GM23338 (cell line): ENCODE measurements around the gene AMIGO1. TPM values are rescaled to one million over a fixed set of nuclear protein-coding genes. Genes with fewer than 3 reads are reported as not detected.

Experiments
- ATAC-seq: fragments of 200-7000 bp; cut with Tn5 transposase; 3 replicates; pipeline ENCODE4 v1.9.1; 2020
- DNase-seq: peaks from one replicate; pipeline ENCODE4 v3.0.0-alpha.2; 2015; ENCODE audit warnings: low spot score
- H2AFZ ChIP-seq: fragments of 200-600 bp; sonication (generic); 2 replicates; pipeline ENCODE4 v1.8.0; 2016; ENCODE audit warnings: antibody characterized with exemption, mild to moderate bottlenecking, moderate library complexity
- H3F3A ChIP-seq: fragments of 200-600 bp; sonication (generic); replicated peaks from 2 replicates; pipeline ENCODE4 v1.8.0; 2017; ENCODE audit warnings: antibody characterized with exemption, mixed run types, low read depth
- H3K27ac ChIP-seq: fragments of 200-600 bp; sonication (generic); 2 replicates; pipeline ENCODE4 v1.6.1; 2016; ENCODE audit warnings: low read depth
- H3K27me3 ChIP-seq: fragments of 200-600 bp; sonication (generic); 2 replicates; pipeline ENCODE4 v1.8.0; 2016; ENCODE audit warnings: mild to moderate bottlenecking, mixed run types, moderate library complexity; ENCODE audit not compliant: insufficient read depth
- H3K36me3 ChIP-seq: fragments of 200-600 bp; sonication (generic); 2 replicates; pipeline ENCODE4 v1.8.0; 2016; ENCODE audit warnings: mild to moderate bottlenecking; ENCODE audit not compliant: insufficient read depth
- H3K4me1 ChIP-seq: fragments of 200-600 bp; sonication (generic); 2 replicates; pipeline ENCODE4 v1.8.0; 2016; ENCODE audit warnings: mild to moderate bottlenecking, moderate library complexity; ENCODE audit not compliant: insufficient read depth
- H3K4me2 ChIP-seq: fragments of 200-600 bp; sonication (generic); 2 replicates; pipeline ENCODE4 v1.7.1; 2017; ENCODE audit warnings: mixed run types
- H3K4me3 ChIP-seq: fragments of 200-600 bp; sonication (generic); 2 replicates; pipeline ENCODE4 v1.6.1; 2016; ENCODE audit warnings: mixed run types
- H3K79me2 ChIP-seq: fragments of 200-600 bp; sonication (generic); replicated peaks from 2 replicates; pipeline ENCODE4 v1.8.0; 2017; ENCODE audit warnings: mild to moderate bottlenecking; ENCODE audit not compliant: insufficient read depth
- H3K9me2 ChIP-seq: fragments of 200-600 bp; sonication (generic); 2 replicates; pipeline ENCODE4 v1.8.0; 2017; ENCODE audit not compliant: insufficient read depth
- H4K20me1 ChIP-seq: fragments of 200-600 bp; sonication (generic); replicated peaks from 2 replicates; pipeline ENCODE4 v1.8.0; 2017; ENCODE audit warnings: mild to moderate bottlenecking; ENCODE audit not compliant: insufficient read depth
- H3K27ac Mint-ChIP-seq: 2 replicates; pipeline ENCODE4 v1.8.0; 2020; ENCODE audit warnings: inconsistent platforms, mild to moderate bottlenecking, moderate library complexity, mixed read lengths
- H3K27me3 Mint-ChIP-seq: 3 replicates; pipeline ENCODE4 v1.8.0; 2022; ENCODE audit warnings: low read depth, mild to moderate bottlenecking, moderate library complexity, mixed read lengths, inconsistent platforms; ENCODE audit not compliant: insufficient read depth, poor library complexity
- H3K36me3 Mint-ChIP-seq: 3 replicates; pipeline ENCODE4 v1.8.0; 2021; ENCODE audit warnings: low read depth, mild to moderate bottlenecking, inconsistent platforms, moderate library complexity, mixed read lengths
- H3K4me1 Mint-ChIP-seq: 3 replicates; pipeline ENCODE4 v1.8.0; 2020; ENCODE audit warnings: mild to moderate bottlenecking, inconsistent platforms, mixed read lengths
- H3K4me3 Mint-ChIP-seq: 3 replicates; pipeline ENCODE4 v1.8.0; 2021; ENCODE audit warnings: moderate library complexity, mild to moderate bottlenecking, inconsistent platforms, mixed read lengths
- H3K9me3 Mint-ChIP-seq: 3 replicates; pipeline ENCODE4 v1.8.0; 2020; ENCODE audit warnings: moderate library complexity, mild to moderate bottlenecking, inconsistent platforms, mixed read lengths
- CREB1 ChIP-seq: fragments of 250-450 bp; sonication (Bioruptor Pico); IDR thresholded peaks from 2 replicates; pipeline ENCODE4 v1.5.0; 2020; ENCODE audit warnings: low read depth, mild to moderate bottlenecking, moderate library complexity
- CTCF ChIP-seq, 2 experiments: fragments of 200-600 bp in 1 of 2; sonication (generic) in 1 of 2; conservative IDR thresholded peaks; 2 replicates each; pipeline versions ENCODE4 v1.5.1 to v1.6.1; 2016 to 2017; ENCODE audit warnings: antibody characterized with exemption in 2 of 2, low read depth in 2 of 2, mild to moderate bottlenecking in 2 of 2, moderate library complexity in 1 of 2
- ETS1 ChIP-seq: IDR thresholded peaks from 2 replicates; pipeline ENCODE4 v1.6.1; 2016; ENCODE audit warnings: antibody characterized with exemption
- EZH2 ChIP-seq: fragments of 200-600 bp; sonication (generic); IDR thresholded peaks from one replicate; pipeline ENCODE4 v1.8.0; 2017; ENCODE audit warnings: antibody characterized with exemption, mild to moderate bottlenecking, low read depth; ENCODE audit not compliant: unreplicated experiment
- EZH2phosphoT487 ChIP-seq: fragments of 200-600 bp; sonication (generic); IDR thresholded peaks from one replicate; pipeline ENCODE4 v1.8.1; 2018; ENCODE audit warnings: antibody characterized with exemption; ENCODE audit not compliant: unreplicated experiment
- JUNB ChIP-seq: IDR thresholded peaks from one replicate; pipeline ENCODE4 v1.6.1; 2016; ENCODE audit warnings: antibody characterized with exemption; ENCODE audit not compliant: unreplicated experiment
- NANOG ChIP-seq: IDR thresholded peaks from 2 replicates; pipeline ENCODE4 v1.6.1; 2016; ENCODE audit warnings: antibody characterized with exemption, borderline replicate concordance
- POLR2AphosphoS5 ChIP-seq: IDR thresholded peaks from 2 replicates; pipeline ENCODE4 v1.6.1; 2016; ENCODE audit warnings: antibody characterized with exemption, low read depth
- REST ChIP-seq: IDR thresholded peaks from one replicate; pipeline ENCODE4 v1.6.1; 2018; ENCODE audit warnings: antibody characterized with exemption; ENCODE audit not compliant: unreplicated experiment
- STAT1 ChIP-seq: IDR thresholded peaks from one replicate; pipeline ENCODE4 v1.6.1; 2016; ENCODE audit warnings: antibody characterized with exemption; ENCODE audit not compliant: unreplicated experiment
- ZNF114 ChIP-seq: fragments of 250-450 bp; sonication (Bioruptor Pico); IDR thresholded peaks from 2 replicates; pipeline ENCODE4 v1.5.0; 2020; ENCODE audit warnings: mild to moderate bottlenecking, moderate library complexity
- ZNF331 ChIP-seq: fragments of 250-450 bp; sonication (Bioruptor Pico); IDR thresholded peaks from 2 replicates; pipeline ENCODE4 v1.5.0; 2020; ENCODE audit warnings: low read depth, mild to moderate bottlenecking, moderate library complexity
- ZNF462 ChIP-seq: fragments of 250-450 bp; sonication (Bioruptor Pico); IDR thresholded peaks from 2 replicates; pipeline ENCODE4 v1.5.0; 2020; ENCODE audit warnings: mild to moderate bottlenecking, moderate library complexity
- polyA plus RNA-seq: library from polyadenylated mRNA; unstranded; fragments of >200 nt; fragmentation: Nextera tagmentation; extraction: Ambion mirVana; gene quantifications from 2 replicates; pipeline ENCODE4 v1.2.1, GENCODE V29; 2016
- total RNA-seq: library from RNA; depleted of rRNA; stranded (reverse); fragments of >200 nt; shearing (Covaris generic); gene quantifications from 2 replicates; pipeline ENCODE4 v1.2.3, GENCODE V29; 2014

The AMIGO1 gene
- total and polyA plus RNA-seq, 2 experiments from 2014 or later: 0.53 to 3.8 TPM

GRCh38 chr1:109516872-109517271 lies 7.3 kb upstream of the AMIGO1 start:
- DNase-seq (no peak), ATAC-seq (no peak)
- Mint-ChIP-seq H3K36me3 (no peaks in the 10 kb centered on the region), H3K4me3 (no peak overlapping the region), H3K27ac (no peak overlapping the region), H3K4me1 (peaks cover 6% of the 10 kb centered on the region; the same call in 1 of the 3 replicates), H3K9me3 (no peaks in the 10 kb centered on the region), H3K27me3 (peaks cover 2% of the 10 kb centered on the region)
- Histone ChIP-seq H3F3A (no peaks in the 10 kb centered on the region), H3K27me3 (peaks cover 4% of the 10 kb centered on the region), H2AFZ (no peak overlapping the region), H3K27ac (no peak overlapping the region), H3K9me2 (no peaks in the 10 kb centered on the region), H3K4me1 (no peaks in the 10 kb centered on the region), H3K79me2 (no peaks in the 10 kb centered on the region), H3K4me2 (no peak overlapping the region), H3K4me3 (no peak overlapping the region), H4K20me1 (no peaks in the 10 kb centered on the region), H3K36me3 (no peaks in the 10 kb centered on the region)
- TF ChIP-seq CREB1 (CRISPR knock-in tag) (no peak), ZNF331 (CRISPR knock-in tag) (no peak), ZNF114 (CRISPR knock-in tag) (no peak), EZH2 (no peak), ETS1 (no peak), STAT1 (no peak), ZNF462 (no peak), JUNB (no peak), POLR2AphosphoS5 (no peak), NANOG (no peak), EZH2phosphoT487 (no peak), REST (no peak), CTCF (conservative IDR thresholded peaks at IDR 0.05; ENCODE audit: low read depth in 2 of 2) (no peak)
